ENCODE data around the gene SLC16A8. TPM values are rescaled to one million over a fixed set of nuclear protein-coding genes. Genes with fewer than 3 reads are reported as not detected.
"Not testable (repeated sequence)": the region's sequence is repeated elsewhere in the genome, so short reads cannot be mapped to it uniquely, and the experiment has no call there.

Gene SLC16A8
- total RNA-seq, 1 experiment from 2014 or later, result not detected

GRCh38 chr22:38088629-38089473, 4.9 kb upstream of the SLC16A8 start:
- no peak for DNase-seq (ENCODE audit: low read depth)

GRCh38 chr22:38087855-38088254, 3.9 kb upstream of the SLC16A8 start:
- DNase-seq (ENCODE audit: low read depth), result no peak

GRCh38 chr22:38086942-38087341, 3.0 kb upstream of the SLC16A8 start:
- DNase-seq (ENCODE audit: low read depth), result no peak

- DNase-seq (ENCODE audit: low read depth), result no peak
Measured at GRCh38 chr22:38086001-38086845, 2.2 kb upstream of the SLC16A8 start.

- no peak for DNase-seq (ENCODE audit: low read depth)
Measured at GRCh38 chr22:38085501-38085900, 1.5 kb upstream of the SLC16A8 start.

GRCh38 chr22:38085056-38085455, 1.1 kb upstream of the SLC16A8 start:
- DNase-seq (ENCODE audit: low read depth), result no peak

- DNase-seq (ENCODE audit: low read depth), result no peak
Measured at GRCh38 chr22:38082986-38083710, 836 bp downstream of the SLC16A8 start.

- no peak for DNase-seq (ENCODE audit: low read depth)
Measured at GRCh38 chr22:38081941-38082828, 1.8 kb downstream of the SLC16A8 start.

GRCh38 chr22:38081636-38081940, 2.4 kb downstream of the SLC16A8 start:
- DNase-seq (ENCODE audit: low read depth), result no peak

- DNase-seq (ENCODE audit: low read depth), result peak; percentile 22
Measured at GRCh38 chr22:38080850-38081635, 2.9 kb downstream of the SLC16A8 start.

GRCh38 chr22:38080474-38080849, 3.5 kb downstream of the SLC16A8 start:
- DNase-seq (ENCODE audit: low read depth), result no peak

GRCh38 chr22:38079804-38080203, 4.2 kb downstream of the SLC16A8 start:
- DNase-seq (ENCODE audit: low read depth), result no peak

GRCh38 chr22:38079208-38079607, 4.8 kb downstream of the SLC16A8 start:
- DNase-seq (ENCODE audit: low read depth), result not testable (repeated sequence)

GRCh38 chr22:38078046-38078840, 5.7 kb downstream of the SLC16A8 start:
- no peak for DNase-seq (ENCODE audit: low read depth)

GRCh38 chr22:38077595-38077994, 6.4 kb downstream of the SLC16A8 start:
- no peak for DNase-seq (ENCODE audit: low read depth)

- no peak for DNase-seq (ENCODE audit: low read depth)
Measured at GRCh38 chr22:38077096-38077495, 6.9 kb downstream of the SLC16A8 start.

- DNase-seq (ENCODE audit: low read depth), result no peak
Measured at GRCh38 chr22:38075961-38076360, 8.0 kb downstream of the SLC16A8 start.

GRCh38 chr22:38075105-38075825, 8.7 kb downstream of the SLC16A8 start:
- no peak for DNase-seq (ENCODE audit: low read depth)

All from M059J (cell line).